HepG2 (cell line): ENCODE results near the gene GMPPA. TPM values are rescaled to one million over a fixed set of nuclear protein-coding genes. Genes with fewer than 3 reads are reported as not detected.

Experiments used
- AFF4 ChIP-seq: sonication (generic); formaldehyde crosslinking; IDR thresholded peaks from 2 replicates; pipeline ENCODE4 v1.4.0; 2020; ENCODE audit warnings: missing genetic modification reagents
- BCL6 ChIP-seq: IDR thresholded peaks from 2 replicates; pipeline ENCODE4 v1.6.1; 2016; ENCODE audit warnings: missing genetic modification reagents, missing compliant biosample characterization
- ELF3 ChIP-seq: IDR thresholded peaks from 2 replicates; pipeline ENCODE4 v1.6.1; 2016; ENCODE audit warnings: missing genetic modification reagents, missing compliant biosample characterization
- EZH2 ChIP-seq: conservative IDR thresholded peaks from 2 replicates; pipeline ENCODE4 v1.6.1; 2012; ENCODE audit warnings: mild to moderate bottlenecking, low read depth, low read length, moderate library complexity
- KLF15 ChIP-seq: sonication (generic); formaldehyde crosslinking; IDR thresholded peaks from 2 replicates; pipeline ENCODE4 v1.8.1; 2023; ENCODE audit warnings: borderline replicate concordance, mild to moderate bottlenecking, inconsistent platforms, missing genetic modification reagents, mixed read lengths
- RBFOX2 ChIP-seq: fragments of 200-400 bp; formaldehyde crosslinking; IDR thresholded peaks from 2 replicates; pipeline ENCODE4 v1.6.1; 2017; ENCODE audit warnings: low read depth, mild to moderate bottlenecking, low read length
- ZBTB4 ChIP-seq: sonication (generic); formaldehyde crosslinking; IDR thresholded peaks from 2 replicates; pipeline ENCODE4 v1.4.0; 2020; ENCODE audit warnings: missing genetic modification reagents, mild to moderate bottlenecking, borderline replicate concordance
- ZMAT5 ChIP-seq: sonication (generic); formaldehyde crosslinking; IDR thresholded peaks from 2 replicates; pipeline ENCODE4 v1.5.0; 2020; ENCODE audit warnings: mild to moderate bottlenecking, low read depth, missing genetic modification reagents, borderline replicate concordance
- ZNF367 ChIP-seq: sonication (generic); formaldehyde crosslinking; IDR thresholded peaks from 2 replicates; pipeline ENCODE4 v1.4.0; 2020; ENCODE audit warnings: missing genetic modification reagents, borderline replicate concordance
- ZNF646 ChIP-seq: sonication (generic); formaldehyde crosslinking; IDR thresholded peaks from 2 replicates; pipeline ENCODE4 v1.9.0; 2021; ENCODE audit warnings: mild to moderate bottlenecking, missing genetic modification reagents
- ZNF770 ChIP-seq: sonication (generic); formaldehyde crosslinking; IDR thresholded peaks from 2 replicates; pipeline ENCODE4 v1.5.0; 2020; ENCODE audit warnings: mild to moderate bottlenecking, missing genetic modification reagents
- polyA plus RNA-seq, 8 experiments: library from polyadenylated mRNA; depleted of rRNA in 3 of 8; stranded (reverse) in 7 of 8; unstranded in 1 of 8; fragments of >200 nt; fragmentation: Illumina TruSeq in 4 of 8; extraction: Trizol in 4 of 8; gene quantifications; 2 replicates each; pipeline versions ENCODE4 v1.2.1 to v1.2.3, GENCODE V29; 2011 to 2016; ENCODE audit warnings: low read depth in 4 of 8, missing spikeins in 1 of 8, mixed read lengths in 1 of 8; ENCODE audit not compliant: insufficient read depth in 1 of 8
- total RNA-seq, 5 experiments: library from RNA; depleted of rRNA; stranded (reverse); fragments of >200 nt; fragmentation: Illumina TruSeq; extraction: Trizol; gene quantifications; 2 replicates each; pipeline ENCODE4 v1.2.3, GENCODE V29; 2016; ENCODE audit warnings: low read depth in 1 of 5

Gene GMPPA
- total and polyA plus RNA-seq, 2 of the 13 experiments (the other 11 are each of a cell fraction or from before 2014, with no cell fraction given) = 81.1 to 106 TPM

GRCh38 chr2:219498280-219499057 lies at the start of gene GMPPA (continued):
- no peak for TF ChIP-seq ZNF646
- TF ChIP-seq ZNF367 (CRISPR knock-in tag) = peak; percentile 66; the same call in 1 of the 2 replicates
- peak; percentile 41; the same call in 1 of the 2 replicates for TF ChIP-seq BCL6 (CRISPR knock-in tag)
- no peak for TF ChIP-seq ZBTB4 (CRISPR knock-in tag)
- TF ChIP-seq ZMAT5 (CRISPR knock-in tag) = no peak
- TF ChIP-seq AFF4 (CRISPR knock-in tag) = no peak
- TF ChIP-seq ZNF770 = no peak
- TF ChIP-seq EZH2 = no peak
- peak; percentile 83 for TF ChIP-seq ELF3 (CRISPR knock-in tag)
- TF ChIP-seq KLF15 (CRISPR knock-in tag) = no peak; the same call in 1 of the 2 replicates
- peak; percentile 76 for TF ChIP-seq RBFOX2
